Astrocyte (in vitro differentiated cells and primary cell): Measurements from ENCODE around the gene USP32.

Experiments used
- EZH2 ChIP-seq: IDR thresholded peaks from 2 replicates; pipeline ENCODE4 v1.6.1; 2012; ENCODE audit warnings: mild to moderate bottlenecking, low read length, inconsistent platforms; ENCODE audit not compliant: insufficient read depth
- TF ChIP-seq, protein P1 (sequence below): IDR thresholded peaks from 2 replicates; pipeline ENCODE4 v1.5.1; 2011; ENCODE audit warnings: low read depth, mild to moderate bottlenecking, inconsistent platforms, low read length, moderate library complexity; ENCODE audit not compliant: insufficient read depth

DNA sequence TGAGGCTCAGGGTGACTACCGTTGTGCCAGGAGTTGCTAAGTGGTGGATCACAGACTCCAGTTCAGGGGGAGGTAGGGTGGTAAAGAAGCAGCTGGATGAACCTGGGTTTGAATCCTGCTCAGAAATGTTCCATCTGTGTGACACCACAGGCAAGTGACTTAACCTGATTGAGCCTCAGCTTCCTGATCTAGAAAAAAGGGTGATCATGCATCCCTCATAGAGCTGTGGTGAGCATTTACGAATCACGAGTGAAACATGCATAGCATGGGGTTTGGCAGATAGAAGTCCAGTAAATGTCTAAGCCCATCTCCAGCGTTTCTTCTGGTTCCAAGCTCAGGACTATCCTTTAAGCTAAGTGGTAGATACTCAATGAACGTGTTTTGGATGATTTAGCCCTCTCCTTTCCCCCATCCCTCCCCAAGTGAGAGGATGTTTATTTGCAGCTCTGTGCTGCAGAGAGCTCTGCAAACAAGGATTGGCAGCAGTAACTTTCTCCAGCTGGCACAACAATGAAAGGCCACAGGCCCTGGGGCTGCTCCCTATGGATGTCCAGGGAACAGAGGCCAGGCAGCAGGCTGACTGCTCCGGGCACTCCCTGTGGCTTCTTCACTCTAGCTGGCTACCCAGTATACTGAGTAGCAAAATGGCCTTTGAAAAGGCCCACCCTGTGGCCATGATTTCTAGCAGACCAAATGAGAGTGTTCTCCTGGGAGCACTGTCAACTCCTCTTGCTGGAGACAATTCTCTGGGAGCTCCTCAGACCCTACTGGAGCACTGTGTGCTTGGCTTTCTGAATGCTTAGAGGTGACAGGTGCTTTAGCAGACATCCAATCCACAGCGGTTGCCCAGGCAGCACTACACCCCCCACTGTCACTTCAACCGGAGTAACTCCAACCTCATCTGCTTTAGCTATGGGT is 220.8 kb downstream of the USP32 start:
- no peak for TF ChIP-seq EZH2
- TF ChIP-seq, protein P1, sequence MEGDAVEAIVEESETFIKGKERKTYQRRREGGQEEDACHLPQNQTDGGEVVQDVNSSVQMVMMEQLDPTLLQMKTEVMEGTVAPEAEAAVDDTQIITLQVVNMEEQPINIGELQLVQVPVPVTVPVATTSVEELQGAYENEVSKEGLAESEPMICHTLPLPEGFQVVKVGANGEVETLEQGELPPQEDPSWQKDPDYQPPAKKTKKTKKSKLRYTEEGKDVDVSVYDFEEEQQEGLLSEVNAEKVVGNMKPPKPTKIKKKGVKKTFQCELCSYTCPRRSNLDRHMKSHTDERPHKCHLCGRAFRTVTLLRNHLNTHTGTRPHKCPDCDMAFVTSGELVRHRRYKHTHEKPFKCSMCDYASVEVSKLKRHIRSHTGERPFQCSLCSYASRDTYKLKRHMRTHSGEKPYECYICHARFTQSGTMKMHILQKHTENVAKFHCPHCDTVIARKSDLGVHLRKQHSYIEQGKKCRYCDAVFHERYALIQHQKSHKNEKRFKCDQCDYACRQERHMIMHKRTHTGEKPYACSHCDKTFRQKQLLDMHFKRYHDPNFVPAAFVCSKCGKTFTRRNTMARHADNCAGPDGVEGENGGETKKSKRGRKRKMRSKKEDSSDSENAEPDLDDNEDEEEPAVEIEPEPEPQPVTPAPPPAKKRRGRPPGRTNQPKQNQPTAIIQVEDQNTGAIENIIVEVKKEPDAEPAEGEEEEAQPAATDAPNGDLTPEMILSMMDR: no peak
